Non-pigmented ciliary epithelial cell (primary cell): ENCODE results near the gene SLC35E1.
"Not testable (repeated sequence)": the region's sequence is repeated elsewhere in the genome, so short reads cannot be mapped to it uniquely, and the experiment has no call there.

ENCODE experiments used
- DNase-seq: peaks from one replicate; pipeline ENCODE4 v3.0.0-alpha.2; 2010; ENCODE audit warnings: low read depth

Gene SLC35E1

DNA sequence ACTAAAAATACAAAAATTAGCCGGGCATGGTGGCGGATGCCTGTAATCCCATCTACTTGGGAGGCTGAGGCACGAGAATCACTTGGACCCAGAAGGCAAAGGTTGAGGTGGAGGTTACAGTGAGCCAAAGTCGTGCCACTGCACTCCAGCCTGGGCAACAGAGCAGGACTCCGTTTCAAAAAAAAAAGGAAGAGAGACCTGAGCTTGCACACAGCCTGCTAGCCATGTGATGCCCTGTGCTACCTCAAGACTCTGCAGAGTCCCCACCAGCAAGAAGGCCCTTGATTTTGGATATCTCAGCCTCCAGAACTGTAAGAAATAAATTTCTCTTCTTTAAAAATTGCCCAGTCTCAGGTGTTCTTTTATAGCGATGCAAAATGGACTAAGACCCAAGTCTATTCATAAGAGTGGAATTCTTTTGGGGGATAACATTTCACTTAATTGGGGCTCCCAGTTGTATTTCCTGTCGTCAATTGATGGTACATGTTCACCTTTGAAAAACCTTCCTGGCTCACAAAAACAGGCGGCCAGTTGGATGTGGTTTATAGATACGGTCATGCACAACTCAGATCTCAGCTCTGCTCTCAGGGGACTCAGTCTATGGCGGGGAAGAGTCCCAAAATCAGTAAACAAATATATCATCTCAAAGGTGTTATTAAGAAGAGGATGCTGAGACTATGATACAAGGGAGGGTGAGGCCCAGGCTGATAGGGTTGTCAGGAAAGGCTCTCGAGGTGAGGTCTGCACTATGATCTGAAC lies 27.6 kb downstream of the SLC35E1 start:
- no peak for DNase-seq

- not testable (repeated sequence) for DNase-seq
Measured at GRCh38 chr19:16543734-16544133, 28.5 kb downstream of the SLC35E1 start.

GRCh38 chr19:16542910-16543472 lies 29.2 kb downstream of the SLC35E1 start:
- no peak for DNase-seq

- DNase-seq: peak; percentile 51
Measured at GRCh38 chr19:16542045-16542909, 29.9 kb downstream of the SLC35E1 start, which contains the start of gene CHERP. CHERP (minus strand) TSS chr19:16542437; CDS start chr19:16542378, 59 bp downstream.

DNA sequence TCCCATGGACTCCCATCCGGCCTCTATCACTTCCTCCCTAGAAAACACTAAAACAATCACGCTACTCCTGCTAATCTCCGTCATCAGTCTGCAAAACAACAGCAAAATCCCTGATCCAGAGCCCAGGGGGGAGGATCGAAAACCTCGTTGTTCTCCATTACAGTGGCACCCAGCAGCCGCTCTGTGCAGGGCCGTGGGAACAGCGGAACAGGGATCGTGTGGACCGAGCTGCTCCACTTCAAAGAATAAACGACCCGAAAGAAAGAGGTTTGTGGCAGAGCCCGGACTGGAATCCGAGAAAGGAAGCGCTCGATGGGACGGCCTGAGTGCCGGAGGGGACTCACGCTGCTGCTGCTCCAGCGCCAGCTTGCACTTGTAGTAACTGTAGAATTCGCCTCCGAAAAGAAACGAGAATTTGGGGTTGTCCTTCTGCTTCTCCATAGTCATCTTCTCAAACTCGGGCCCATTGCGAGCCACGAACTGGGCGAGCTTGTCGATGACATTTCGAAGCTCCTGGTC lies 30.6 kb downstream of the SLC35E1 start:
- no peak for DNase-seq

- DNase-seq: no peak
Measured at GRCh38 chr19:16540948-16541347, 31.3 kb downstream of the SLC35E1 start.

DNA sequence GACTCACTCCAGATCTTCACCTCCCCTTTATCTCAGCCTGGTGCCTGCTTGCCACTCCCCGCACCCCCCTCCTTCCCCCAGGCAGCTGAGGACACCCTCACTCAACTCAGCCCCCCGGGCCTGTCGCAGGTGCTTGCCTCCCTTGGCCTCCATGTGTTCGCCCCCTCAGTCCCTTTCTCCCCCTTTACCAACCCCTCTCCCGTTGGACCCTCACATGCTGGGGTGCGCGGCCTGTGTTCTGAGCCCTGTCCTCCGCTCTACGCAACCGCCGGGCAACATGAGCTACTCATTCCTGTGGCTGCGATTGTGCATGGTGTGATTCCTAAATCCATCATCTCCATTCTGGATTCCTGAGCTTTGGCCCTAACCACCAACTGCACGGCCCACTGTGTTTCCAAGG lies 35.1 kb downstream of the SLC35E1 start:
- no peak for DNase-seq

DNA sequence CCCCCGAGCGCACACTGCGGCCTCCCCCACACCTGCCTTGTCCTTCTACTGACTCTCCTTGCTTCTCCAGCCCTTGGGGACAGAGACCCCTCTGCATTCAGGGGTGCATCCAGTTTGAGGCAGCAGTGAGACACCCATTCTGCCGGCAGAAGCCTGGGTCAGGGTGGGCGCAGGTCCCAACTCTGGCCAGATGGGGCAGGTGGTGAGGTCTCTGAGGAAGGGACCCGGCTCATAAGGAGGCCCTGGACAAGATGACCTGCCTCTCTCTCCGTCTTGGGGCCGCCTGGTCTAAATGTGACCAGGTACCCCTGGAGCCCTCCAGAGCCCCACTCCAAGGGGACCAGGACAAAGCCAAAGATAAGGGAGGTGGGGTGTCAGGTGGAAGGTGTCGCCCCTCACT lies 36.1 kb downstream of the SLC35E1 start:
- DNase-seq: no peak

GRCh38 chr19:16535381-16535780 lies 36.8 kb downstream of the SLC35E1 start:
- no peak for DNase-seq

- DNase-seq: no peak
Measured at GRCh38 chr19:16532440-16533234, 39.6 kb downstream of the SLC35E1 start.

DNA sequence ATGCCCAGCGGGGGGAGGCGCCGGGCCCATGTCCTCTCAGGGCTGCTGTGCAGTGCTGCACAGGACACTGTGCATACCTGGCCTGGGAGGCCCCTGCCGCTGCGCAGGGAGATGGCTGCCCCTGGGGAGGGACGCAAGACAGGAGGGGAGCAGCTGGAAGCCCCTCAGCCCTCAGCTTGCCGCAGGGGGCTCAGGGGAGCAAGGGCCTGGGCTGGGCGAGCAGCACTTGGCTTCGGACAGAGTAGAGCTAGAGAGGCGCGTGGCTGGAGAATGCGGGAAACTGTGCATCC lies 40.9 kb downstream of the SLC35E1 start:
- DNase-seq: no peak

DNA sequence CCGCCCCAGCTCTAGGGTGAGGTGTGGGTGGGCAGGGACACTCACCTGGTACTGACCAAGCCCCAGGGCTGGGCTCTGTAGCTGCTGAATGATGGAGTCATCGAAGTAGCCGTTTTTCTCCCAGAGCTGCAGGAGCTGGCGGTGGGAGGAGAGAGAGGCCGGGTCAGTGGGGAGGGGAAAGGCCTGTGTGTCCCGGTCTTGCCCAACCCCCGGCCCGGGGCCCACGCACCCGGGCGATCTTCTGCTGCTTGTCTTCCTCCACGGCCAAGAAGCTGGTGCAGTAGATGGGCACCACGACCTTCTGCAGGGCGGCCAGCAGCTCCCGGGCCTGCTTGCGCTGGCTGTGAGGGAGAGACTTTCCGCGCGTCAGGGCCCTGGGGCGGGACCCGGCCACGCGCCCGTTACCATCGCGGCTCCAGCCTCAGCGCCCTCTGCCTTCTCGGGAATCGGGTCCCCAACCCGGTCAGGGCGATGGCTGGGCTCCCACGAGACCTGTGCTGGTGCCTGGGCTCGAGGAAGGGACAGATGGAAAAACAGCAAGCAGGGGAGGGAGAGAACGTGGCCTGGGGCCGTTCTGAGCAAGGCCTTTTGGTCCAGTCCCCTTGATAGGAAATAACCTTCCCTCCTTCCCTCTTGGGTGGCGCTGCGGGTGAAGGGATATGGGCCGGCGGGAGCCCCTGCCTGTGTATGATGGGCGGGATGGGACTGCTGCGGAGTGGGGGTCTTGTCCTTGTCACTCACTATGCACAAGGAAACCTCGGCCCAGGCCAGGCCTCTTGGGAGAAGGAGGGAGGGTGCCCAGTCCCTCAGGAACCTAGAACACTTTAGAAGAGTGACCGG lies 41.5 kb downstream of the SLC35E1 start:
- DNase-seq: no peak

DNA sequence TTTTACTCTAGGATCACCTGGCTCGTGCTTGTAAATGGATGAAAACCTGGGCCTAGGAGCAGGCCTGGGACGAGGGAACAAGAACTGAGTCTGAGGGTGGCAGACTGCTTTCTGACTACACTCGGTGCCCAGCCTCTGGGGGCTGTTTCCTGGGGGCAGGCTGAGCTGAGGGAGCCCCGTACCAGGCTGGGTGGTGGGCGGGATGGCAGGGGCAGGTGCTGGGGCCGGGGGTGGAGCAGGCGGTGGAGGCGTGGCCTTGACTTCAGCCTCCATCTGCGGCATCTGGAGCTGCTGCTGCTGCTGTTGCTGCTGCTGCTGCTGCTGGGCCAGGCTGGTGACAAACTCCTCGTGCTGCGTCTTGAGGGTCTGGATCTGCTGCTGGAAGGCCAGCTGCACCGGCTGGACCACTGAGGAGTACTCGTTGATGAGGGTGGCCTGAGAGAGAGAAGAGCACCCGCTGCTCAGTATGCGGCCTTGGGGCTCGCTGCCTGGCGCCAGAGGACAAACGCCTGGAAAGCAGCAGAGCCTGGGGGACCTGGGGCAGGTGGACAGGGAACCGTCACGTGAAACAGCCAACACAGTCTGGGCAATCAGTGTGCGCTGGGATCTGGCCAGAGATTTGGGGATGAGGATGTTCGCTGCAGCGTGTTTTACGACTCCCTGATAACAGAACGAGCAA lies 42.6 kb downstream of the SLC35E1 start:
- no peak for DNase-seq

DNA sequence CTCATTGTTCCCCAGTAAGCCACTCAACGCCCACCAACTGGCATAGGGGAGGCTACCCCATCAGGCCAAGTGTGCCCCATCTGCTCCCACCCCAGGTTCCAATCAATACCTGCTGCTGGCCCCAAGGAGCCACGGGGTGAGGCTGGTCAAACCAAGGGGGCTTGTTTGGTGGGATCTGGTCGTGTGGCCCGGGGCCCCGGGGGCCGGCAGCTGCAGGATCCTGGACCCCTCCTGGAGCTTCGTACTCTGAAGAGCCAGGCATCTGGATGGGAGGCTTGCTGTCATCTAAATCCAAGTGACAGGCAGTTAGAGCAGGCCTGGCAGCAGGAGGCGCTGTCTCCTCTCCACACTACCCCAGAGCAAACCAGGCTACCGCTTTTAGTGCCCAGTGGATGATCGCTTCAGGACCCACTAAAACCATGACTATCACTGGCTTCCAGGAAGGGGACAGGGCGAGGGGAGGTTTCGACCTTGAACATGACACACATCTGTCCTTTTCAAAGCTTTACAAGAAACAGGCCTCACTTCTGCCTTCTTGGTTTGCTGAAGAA lies 44.2 kb downstream of the SLC35E1 start:
- DNase-seq: no peak

GRCh38 chr19:16527334-16527935 lies 44.8 kb downstream of the SLC35E1 start:
- no peak for DNase-seq

DNA sequence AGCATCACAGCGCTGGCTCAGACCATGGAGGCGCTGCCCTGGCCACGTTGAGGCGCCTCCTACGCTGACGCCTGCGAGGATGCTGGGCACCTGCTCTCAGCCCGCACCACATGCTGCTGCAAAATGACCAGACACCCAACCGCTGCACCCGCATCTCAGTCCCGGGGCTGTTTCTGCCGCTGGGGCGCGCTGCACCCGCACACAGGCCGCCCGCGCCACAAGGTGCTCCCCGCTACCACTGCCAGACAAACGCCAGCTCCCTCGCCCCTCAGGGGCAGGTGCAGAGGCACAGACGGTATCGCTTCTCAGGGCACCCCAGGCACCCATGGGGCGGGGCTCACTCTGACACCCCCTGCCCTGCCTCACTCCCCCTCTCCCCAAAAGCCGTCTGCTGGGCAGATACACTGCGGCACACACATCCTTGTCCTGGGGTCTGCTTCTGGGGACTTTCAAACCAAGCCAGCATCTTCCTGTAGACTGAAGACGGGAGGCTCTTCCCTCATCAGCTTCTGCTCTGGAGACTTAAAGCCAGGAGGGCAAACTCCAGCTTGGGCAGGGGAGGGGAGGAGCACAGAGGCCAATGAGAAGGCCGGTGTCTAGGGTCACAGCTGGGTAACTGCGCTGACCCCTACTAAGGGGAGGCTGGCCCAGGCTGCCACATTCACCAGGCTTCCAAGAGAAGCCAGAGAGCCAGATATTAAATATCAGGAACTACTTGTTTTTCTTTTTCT lies 46.3 kb downstream of the SLC35E1 start:
- no peak for DNase-seq

DNA sequence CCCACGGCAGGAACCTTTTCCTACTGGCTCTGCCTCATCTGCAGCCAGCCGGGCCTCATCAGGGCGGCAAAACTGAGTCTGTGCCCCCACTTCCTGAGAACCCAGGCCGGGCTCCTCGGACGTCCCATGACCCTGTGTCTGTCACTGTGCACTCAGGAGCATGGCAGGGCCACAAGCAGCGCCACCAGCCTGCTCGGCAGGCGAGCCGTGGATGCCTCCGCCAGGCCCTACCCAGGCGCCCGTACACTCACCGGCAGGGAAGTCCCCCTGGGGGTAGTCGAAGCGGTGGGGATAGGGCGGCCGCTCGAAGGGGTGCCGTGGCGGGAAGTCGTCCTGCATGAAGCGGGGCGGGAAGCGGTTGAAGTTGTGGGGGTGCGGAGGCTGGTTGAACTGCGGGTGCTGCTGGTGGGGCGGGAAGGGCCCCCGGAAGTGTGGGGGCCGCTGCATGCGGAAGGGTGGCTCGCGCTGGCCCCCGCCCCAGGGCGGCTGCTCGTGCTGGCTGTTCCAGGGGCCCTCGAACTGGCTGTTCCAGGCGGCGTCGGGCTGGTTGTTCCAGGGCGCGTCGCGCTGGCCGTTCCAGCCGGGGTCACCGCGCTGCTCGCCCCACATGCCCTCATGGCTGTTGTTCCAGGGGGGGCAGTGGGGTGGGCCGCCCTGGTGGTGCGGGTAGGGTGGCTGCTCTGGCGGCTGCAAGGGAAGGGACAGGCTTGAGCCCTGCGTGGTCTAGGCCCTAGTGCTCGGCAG lies 47.1 kb downstream of the SLC35E1 start:
- DNase-seq: no peak
